ENCODE data around the gene MEX3C. TPM values are rescaled to one million over a fixed set of nuclear protein-coding genes. Genes with fewer than 3 reads are reported as not detected.

Gene MEX3C
- total RNA-seq, 1 donor from 2014 or later = 40.0 TPM

DNA sequence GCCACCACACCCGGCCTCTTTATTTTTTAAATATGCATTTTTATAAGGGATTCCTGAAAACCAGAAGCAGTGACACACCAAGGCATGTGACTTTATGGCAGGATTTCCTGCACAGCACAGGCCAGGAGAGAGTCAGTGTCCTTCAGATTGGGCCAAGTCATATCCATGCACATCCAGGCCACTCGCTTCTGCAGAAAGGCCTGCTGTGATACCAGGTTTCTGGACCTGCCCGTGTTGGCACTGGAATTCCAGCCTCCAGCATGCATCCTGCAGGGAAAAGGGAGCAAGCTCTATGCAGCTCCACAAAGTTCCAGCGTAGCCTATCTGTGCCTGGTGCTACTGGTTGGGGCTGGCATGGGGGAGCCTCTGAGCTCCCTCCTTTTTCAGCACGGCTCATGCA, 36.8 kb downstream of the MEX3C start:
- FAIRE-seq (no peak), DNase-seq (ENCODE audit: low read depth) (no peak)
- Histone ChIP-seq H3K27me3 (ENCODE audit: control insufficient read depth, insufficient read depth, low read length) (no peaks in the 10 kb centered on the region), H3K36me3 (ENCODE audit: control insufficient read depth, insufficient read depth, low read length) (no peaks in the 10 kb centered on the region), H3K4me3 (ENCODE audit: low read depth, low read length) (no peak overlapping the region)
- TF ChIP-seq CTCF (IDR thresholded peaks at IDR 0.05; ENCODE audit: insufficient read depth, low read length, severe bottlenecking) = no peak

DNA sequence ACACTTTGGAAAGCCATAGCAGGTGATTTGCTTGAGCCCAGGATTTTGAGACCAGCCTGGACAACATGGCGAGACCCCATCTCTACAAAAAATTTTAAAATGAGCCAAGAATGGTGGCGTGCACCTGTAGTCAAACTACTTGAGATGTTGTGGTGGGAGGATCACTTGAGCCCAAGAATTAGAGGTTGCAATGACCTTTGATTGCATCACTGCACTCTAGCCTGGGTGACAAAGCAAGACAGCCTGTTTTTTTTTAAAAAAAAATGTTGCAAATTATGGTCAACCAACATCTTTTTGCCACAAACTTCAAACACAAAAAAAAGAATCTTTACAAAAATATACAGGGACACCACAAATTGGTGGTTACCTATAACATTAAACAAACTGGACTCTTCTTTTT, 40.3 kb downstream of the MEX3C start:
- TF ChIP-seq CTCF (IDR thresholded peaks at IDR 0.05; ENCODE audit: insufficient read depth, low read length, severe bottlenecking) = no peak
- FAIRE-seq (no peak), DNase-seq (ENCODE audit: low read depth) (no peak)
- Histone ChIP-seq H3K27me3 (ENCODE audit: control insufficient read depth, insufficient read depth, low read length) (no peaks in the 10 kb centered on the region), H3K36me3 (ENCODE audit: control insufficient read depth, insufficient read depth, low read length) (no peaks in the 10 kb centered on the region), H3K4me3 (ENCODE audit: low read depth, low read length) (no peak overlapping the region)

DNA sequence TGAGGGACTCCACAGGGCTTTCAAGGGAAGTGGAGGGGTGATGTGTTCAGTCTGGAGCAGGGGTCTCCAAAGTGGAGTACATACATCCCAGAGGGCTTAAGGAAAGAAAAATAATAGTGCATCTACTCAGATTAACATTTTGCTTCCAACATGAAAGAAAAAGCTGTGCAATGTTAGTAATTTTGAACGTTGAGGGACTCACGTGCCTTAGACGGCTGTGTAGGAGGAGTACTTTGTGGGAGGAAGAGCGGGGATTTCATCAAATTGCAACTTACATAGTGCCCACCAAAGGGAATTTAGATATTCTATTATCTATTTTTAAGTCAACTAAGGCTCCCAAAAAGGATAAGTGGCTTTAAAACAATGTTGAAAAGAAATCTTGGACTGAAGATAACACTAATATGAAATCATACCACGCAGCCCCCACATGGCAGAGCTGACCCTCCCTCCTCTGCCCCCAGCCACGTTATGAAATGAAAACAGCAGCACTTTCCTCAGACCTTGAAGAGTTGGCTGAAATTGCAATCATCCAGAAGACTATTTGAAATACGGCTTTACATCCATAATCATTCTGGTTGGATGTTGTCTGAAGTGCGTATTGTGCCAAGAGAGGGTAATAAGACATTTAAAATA, 42.9 kb downstream of the MEX3C start:
- H3K4me3 ChIP-seq (ENCODE audit: low read depth, low read length) = no peak overlapping the region
- no peak for TF ChIP-seq CTCF (IDR thresholded peaks at IDR 0.05; ENCODE audit: insufficient read depth, low read length, severe bottlenecking)
- FAIRE-seq (no peak), DNase-seq (ENCODE audit: low read depth) (no peak)
- no peaks in the 10 kb centered on the region for H3K27me3 ChIP-seq (ENCODE audit: control insufficient read depth, insufficient read depth, low read length)
- H3K36me3 ChIP-seq (ENCODE audit: control insufficient read depth, insufficient read depth, low read length) = no peaks in the 10 kb centered on the region

- no peak for TF ChIP-seq CTCF (IDR thresholded peaks at IDR 0.05; ENCODE audit: insufficient read depth, low read length, severe bottlenecking)
- Histone ChIP-seq H3K36me3 (ENCODE audit: control insufficient read depth, insufficient read depth, low read length) (no peaks in the 10 kb centered on the region), H3K4me3 (ENCODE audit: low read depth, low read length) (no peak overlapping the region), H3K27me3 (ENCODE audit: control insufficient read depth, insufficient read depth, low read length) (no peaks in the 10 kb centered on the region)
- FAIRE-seq (no peak), DNase-seq (ENCODE audit: low read depth) (no peak)
Measured at GRCh38 chr18:51153659-51154371, 43.7 kb downstream of the MEX3C start.

DNA sequence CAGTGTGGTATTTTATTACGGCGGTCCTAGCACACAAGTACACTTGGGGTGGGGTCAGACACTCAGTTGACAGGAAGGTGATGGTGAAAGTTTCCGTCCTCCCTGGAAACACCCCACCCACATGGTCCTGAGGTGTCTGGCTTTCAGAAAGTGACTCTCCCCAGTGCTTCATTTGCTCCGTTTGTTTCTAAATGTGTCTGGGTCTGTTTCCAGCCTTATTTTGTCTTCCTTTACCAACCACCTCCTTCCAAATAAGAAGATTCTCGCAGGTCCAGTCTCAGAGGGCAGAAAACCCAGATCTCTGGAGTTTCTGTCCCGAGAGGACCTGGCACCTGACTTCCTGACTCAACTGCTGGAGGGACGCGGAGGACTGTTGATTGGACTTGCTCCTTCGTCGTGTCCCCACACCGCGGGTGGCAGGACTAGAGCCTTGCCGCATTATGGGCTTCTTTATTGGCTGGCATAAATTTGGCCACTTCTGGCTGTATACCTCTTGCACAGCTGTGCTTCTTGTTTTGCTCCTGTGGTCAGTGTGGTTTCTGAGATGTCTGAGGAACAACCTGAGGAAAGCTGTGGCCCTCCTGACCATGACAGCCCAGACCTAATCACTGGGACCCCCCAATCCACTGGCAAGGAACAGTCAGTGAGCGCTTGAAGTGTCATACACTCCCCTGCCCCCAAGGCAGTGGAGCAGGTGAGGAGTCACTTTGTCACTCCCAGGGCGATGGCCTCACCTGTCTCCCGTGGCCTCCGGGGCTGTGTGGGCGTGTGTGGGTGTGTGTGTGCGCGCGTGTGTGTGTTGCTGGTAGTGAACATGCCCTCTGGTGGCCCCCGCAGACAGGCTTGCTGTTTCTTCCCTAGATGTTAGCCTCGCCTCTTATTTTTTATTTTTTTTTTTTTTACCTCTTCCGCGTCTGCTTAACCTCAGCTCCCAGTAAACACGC, 45.6 kb downstream of the MEX3C start:
- FAIRE-seq (no peak), DNase-seq (ENCODE audit: low read depth) (no peak)
- TF ChIP-seq CTCF (IDR thresholded peaks at IDR 0.05; ENCODE audit: insufficient read depth, low read length, severe bottlenecking) = no peak
- Histone ChIP-seq H3K27me3 (ENCODE audit: control insufficient read depth, insufficient read depth, low read length) (no peaks in the 10 kb centered on the region), H3K4me3 (ENCODE audit: low read depth, low read length) (no peak overlapping the region), H3K36me3 (ENCODE audit: control insufficient read depth, insufficient read depth, low read length) (no peaks in the 10 kb centered on the region)
